ENCODE data around the gene KCMF1. TPM values are rescaled to one million over a fixed set of nuclear protein-coding genes. Genes with fewer than 3 reads are reported as not detected.
A peak's percentile ranks its signal among the peaks of the same experiment; 100 is the strongest.

KCMF1 gene
- polyA plus RNA-seq, 3 donors from 2014 or later: 19.4 to 29.2 (median 25.5) TPM

- no peaks in the 10 kb centered on the region for H3K9me3 Mint-ChIP-seq
- no peak overlapping the region for H3K4me3 Mint-ChIP-seq
- no peak overlapping the region for H3K27ac Mint-ChIP-seq
- H3K36me3 Mint-ChIP-seq: no peaks in the 10 kb centered on the region
- H3K27me3 Mint-ChIP-seq (ENCODE audit: low read depth in 3 of 3): peaks cover 0 to 14% (median 7%) of the 10 kb centered on the region in 3 donors
- no peak for DNase-seq
- peaks cover 0 to 4% of the 10 kb centered on the region in 2 donors for H3K4me1 Mint-ChIP-seq
Observed at GRCh38 chr2:85066006-85066740, 95.2 kb downstream of the KCMF1 start.

GRCh38 chr2:85066874-85067351 lies 96.0 kb downstream of the KCMF1 start:
- peaks cover 0 to 4% of the 10 kb centered on the region in 2 donors for H3K4me1 Mint-ChIP-seq
- H3K27me3 Mint-ChIP-seq (ENCODE audit: low read depth in 3 of 3): peaks cover 1 to 17% (median 7%) of the 10 kb centered on the region in 3 donors
- H3K27ac Mint-ChIP-seq: no peak overlapping the region
- peak; percentile 3 to 27 (median 21) for DNase-seq
- H3K36me3 Mint-ChIP-seq: no peaks in the 10 kb centered on the region
- H3K4me3 Mint-ChIP-seq: no peak overlapping the region
- H3K9me3 Mint-ChIP-seq: no peaks in the 10 kb centered on the region

GRCh38 chr2:85071096-85071495 lies 100.1 kb downstream of the KCMF1 start:
- no peaks in the 10 kb centered on the region for H3K36me3 Mint-ChIP-seq
- no peak overlapping the region for H3K4me3 Mint-ChIP-seq
- H3K4me1 Mint-ChIP-seq: peaks cover 0 to 4% of the 10 kb centered on the region in 2 donors
- peaks cover 3 to 15% (median 4%) of the 10 kb centered on the region in 3 donors for H3K27me3 Mint-ChIP-seq (ENCODE audit: low read depth in 3 of 3)
- no peak for DNase-seq
- no peaks in the 10 kb centered on the region for H3K9me3 Mint-ChIP-seq
- no peak overlapping the region for H3K27ac Mint-ChIP-seq

- H3K36me3 Mint-ChIP-seq: no peaks in the 10 kb centered on the region
- H3K9me3 Mint-ChIP-seq: no peaks in the 10 kb centered on the region
- H3K4me1 Mint-ChIP-seq: no peaks in the 10 kb centered on the region
- peaks cover 2 to 11% (median 4%) of the 10 kb centered on the region in 3 donors for H3K27me3 Mint-ChIP-seq (ENCODE audit: low read depth in 3 of 3)
- DNase-seq: no peak
- H3K27ac Mint-ChIP-seq: no peak overlapping the region
- H3K4me3 Mint-ChIP-seq: no peak overlapping the region
Observed at GRCh38 chr2:85073033-85073432, 102.1 kb downstream of the KCMF1 start.

GRCh38 chr2:85076618-85077274 lies 105.8 kb downstream of the KCMF1 start:
- Mint-ChIP-seq H3K27ac (no peak overlapping the region), H3K9me3 (peaks cover 0 to 4% (median 0%) of the 10 kb centered on the region in 6 donors), H3K27me3 (ENCODE audit: low read depth in 3 of 3) (peaks cover 2 to 8% (median 3%) of the 10 kb centered on the region in 3 donors), H3K4me3 (no peak overlapping the region), H3K4me1 (no peaks in the 10 kb centered on the region), H3K36me3 (peaks cover 0 to 4% (median 0%) of the 10 kb centered on the region in 3 donors)
- DNase-seq: no peak

GRCh38 chr2:85077859-85078419 lies 107.0 kb downstream of the KCMF1 start:
- DNase-seq: no peak
- Mint-ChIP-seq H3K4me1 (no peaks in the 10 kb centered on the region), H3K9me3 (peaks cover 0 to 9% (median 0%) of the 10 kb centered on the region in 6 donors), H3K4me3 (no peak overlapping the region), H3K27me3 (ENCODE audit: low read depth in 3 of 3) (peaks cover 2 to 11% (median 3%) of the 10 kb centered on the region in 3 donors), H3K36me3 (peaks cover 0 to 4% (median 2%) of the 10 kb centered on the region in 3 donors), H3K27ac (no peak overlapping the region)

- H3K36me3 Mint-ChIP-seq: peaks cover 0 to 4% (median 3%) of the 10 kb centered on the region in 3 donors
Observed at GRCh38 chr2:85078536-85078935, 107.6 kb downstream of the KCMF1 start.

GRCh38 chr2:85083092-85083491 lies 112.1 kb downstream of the KCMF1 start:
- DNase-seq: no peak
- Mint-ChIP-seq H3K27me3 (ENCODE audit: low read depth in 3 of 3) (peaks cover 0 to 9% (median 8%) of the 10 kb centered on the region in 3 donors), H3K36me3 (peaks cover 0 to 4% (median 3%) of the 10 kb centered on the region in 3 donors), H3K9me3 (peaks cover 0 to 9% (median 0%) of the 10 kb centered on the region in 6 donors), H3K4me3 (no peak overlapping the region), H3K4me1 (no peaks in the 10 kb centered on the region), H3K27ac (no peak overlapping the region)

More at GRCh38 chr2:85078536-85078935, 107.6 kb downstream of the KCMF1 start:
- Mint-ChIP-seq H3K4me1 (no peaks in the 10 kb centered on the region), H3K27me3 (ENCODE audit: low read depth in 3 of 3) (peaks cover 1 to 16% (median 2%) of the 10 kb centered on the region in 3 donors), H3K27ac (no peak overlapping the region), H3K4me3 (no peak overlapping the region), H3K9me3 (peaks cover 0 to 9% (median 0%) of the 10 kb centered on the region in 6 donors)
- DNase-seq: no peak

- DNase-seq: no peak
- Mint-ChIP-seq H3K4me1 (no peaks in the 10 kb centered on the region), H3K9me3 (peaks cover 0 to 9% (median 0%) of the 10 kb centered on the region in 6 donors), H3K4me3 (no peak overlapping the region), H3K36me3 (peaks cover 0 to 4% (median 3%) of the 10 kb centered on the region in 3 donors), H3K27ac (no peak overlapping the region), H3K27me3 (ENCODE audit: low read depth in 3 of 3) (peaks cover 0 to 9% (median 8%) of the 10 kb centered on the region in 3 donors)
Observed at GRCh38 chr2:85085563-85085962, 114.6 kb downstream of the KCMF1 start.

- DNase-seq: no peak
- H3K27ac Mint-ChIP-seq: no peak overlapping the region
- H3K27me3 Mint-ChIP-seq (ENCODE audit: low read depth in 3 of 3): peaks cover 0 to 9% (median 8%) of the 10 kb centered on the region in 3 donors
- H3K4me3 Mint-ChIP-seq: no peak overlapping the region
- H3K36me3 Mint-ChIP-seq: peaks cover 0 to 3% (median 0%) of the 10 kb centered on the region in 3 donors
- H3K4me1 Mint-ChIP-seq: no peaks in the 10 kb centered on the region
- H3K9me3 Mint-ChIP-seq: peaks cover 0 to 2% (median 0%) of the 10 kb centered on the region in 6 donors
Observed at GRCh38 chr2:85087541-85087940, 116.6 kb downstream of the KCMF1 start.

GRCh38 chr2:85088921-85089320 lies 118.0 kb downstream of the KCMF1 start:
- no peak overlapping the region for H3K27ac Mint-ChIP-seq

GRCh38 chr2:85089585-85089984 lies 118.6 kb downstream of the KCMF1 start:
- Mint-ChIP-seq H3K27ac (no peak overlapping the region), H3K36me3 (no peaks in the 10 kb centered on the region), H3K9me3 (no peaks in the 10 kb centered on the region), H3K27me3 (ENCODE audit: low read depth in 3 of 3) (peaks cover 2 to 5% (median 4%) of the 10 kb centered on the region in 3 donors), H3K4me1 (no peaks in the 10 kb centered on the region), H3K4me3 (no peak overlapping the region)
- no peak for DNase-seq

More at GRCh38 chr2:85088921-85089320, 118.0 kb downstream of the KCMF1 start:
- Mint-ChIP-seq H3K4me3 (no peak overlapping the region), H3K27me3 (ENCODE audit: low read depth in 3 of 3) (peaks cover 1 to 6% (median 2%) of the 10 kb centered on the region in 3 donors), H3K36me3 (no peaks in the 10 kb centered on the region), H3K9me3 (no peaks in the 10 kb centered on the region), H3K4me1 (no peaks in the 10 kb centered on the region)
- no peak for DNase-seq

- no peaks in the 10 kb centered on the region for H3K4me1 Mint-ChIP-seq
- H3K36me3 Mint-ChIP-seq: no peaks in the 10 kb centered on the region
- H3K27me3 Mint-ChIP-seq (ENCODE audit: low read depth in 3 of 3): peaks cover 2 to 8% (median 5%) of the 10 kb centered on the region in 3 donors
- no peaks in the 10 kb centered on the region for H3K9me3 Mint-ChIP-seq
- no peak overlapping the region for H3K27ac Mint-ChIP-seq
- no peak for DNase-seq
- no peak overlapping the region for H3K4me3 Mint-ChIP-seq
Observed at GRCh38 chr2:85091838-85092237, 120.9 kb downstream of the KCMF1 start.

GRCh38 chr2:85095094-85095493 lies 124.1 kb downstream of the KCMF1 start:
- H3K4me3 Mint-ChIP-seq: no peak overlapping the region
- no peaks in the 10 kb centered on the region for H3K4me1 Mint-ChIP-seq
- DNase-seq: no peak
- peaks cover 4 to 11% (median 5%) of the 10 kb centered on the region in 3 donors for H3K27me3 Mint-ChIP-seq (ENCODE audit: low read depth in 3 of 3)
- no peaks in the 10 kb centered on the region for H3K36me3 Mint-ChIP-seq
- H3K27ac Mint-ChIP-seq: no peak overlapping the region
- no peaks in the 10 kb centered on the region for H3K9me3 Mint-ChIP-seq

Measured in immature natural killer cell (primary cell).